ENCODE results near the gene SLC15A1. TPM values are rescaled to one million over a fixed set of nuclear protein-coding genes. Genes with fewer than 3 reads are reported as not detected.

Gene SLC15A1
- total RNA-seq, 4 donors from 2014 or later = not detected

DNA sequence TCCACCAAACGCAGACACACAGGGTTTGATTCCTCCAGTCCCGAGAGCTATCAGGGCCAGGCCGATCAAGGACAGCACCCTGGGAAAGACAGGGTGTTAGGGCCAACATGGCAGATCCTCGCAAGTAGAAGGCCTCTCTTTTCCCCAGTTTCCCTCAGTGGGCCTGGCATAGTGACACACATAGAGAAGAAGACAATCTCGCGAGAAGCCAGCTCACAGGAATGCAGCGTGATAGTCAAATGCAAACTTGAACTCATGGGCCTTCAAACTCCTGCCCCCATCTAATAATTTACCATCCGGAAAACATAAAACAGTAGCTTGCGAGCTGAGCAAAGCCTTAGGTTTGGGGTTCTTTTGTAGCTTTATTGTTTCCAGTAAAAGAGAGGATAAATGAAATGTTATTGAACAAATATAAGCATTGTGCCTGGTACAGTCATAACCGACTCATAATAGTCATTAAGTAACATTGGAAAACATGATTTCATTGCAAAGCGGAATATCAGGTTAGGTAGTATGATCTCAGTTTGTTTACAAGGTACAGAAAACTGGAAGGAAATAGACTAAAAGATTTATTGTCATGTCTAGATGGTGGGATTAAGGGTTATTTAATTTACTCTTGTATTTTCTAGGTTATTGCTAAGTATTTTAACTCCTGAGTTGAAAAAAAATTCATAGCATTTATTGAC is 30.5 kb downstream of the SLC15A1 start:
- TF ChIP-seq CTCF (IDR thresholded peaks at IDR 0.05; ENCODE audit: low read depth) = no peak

DNA sequence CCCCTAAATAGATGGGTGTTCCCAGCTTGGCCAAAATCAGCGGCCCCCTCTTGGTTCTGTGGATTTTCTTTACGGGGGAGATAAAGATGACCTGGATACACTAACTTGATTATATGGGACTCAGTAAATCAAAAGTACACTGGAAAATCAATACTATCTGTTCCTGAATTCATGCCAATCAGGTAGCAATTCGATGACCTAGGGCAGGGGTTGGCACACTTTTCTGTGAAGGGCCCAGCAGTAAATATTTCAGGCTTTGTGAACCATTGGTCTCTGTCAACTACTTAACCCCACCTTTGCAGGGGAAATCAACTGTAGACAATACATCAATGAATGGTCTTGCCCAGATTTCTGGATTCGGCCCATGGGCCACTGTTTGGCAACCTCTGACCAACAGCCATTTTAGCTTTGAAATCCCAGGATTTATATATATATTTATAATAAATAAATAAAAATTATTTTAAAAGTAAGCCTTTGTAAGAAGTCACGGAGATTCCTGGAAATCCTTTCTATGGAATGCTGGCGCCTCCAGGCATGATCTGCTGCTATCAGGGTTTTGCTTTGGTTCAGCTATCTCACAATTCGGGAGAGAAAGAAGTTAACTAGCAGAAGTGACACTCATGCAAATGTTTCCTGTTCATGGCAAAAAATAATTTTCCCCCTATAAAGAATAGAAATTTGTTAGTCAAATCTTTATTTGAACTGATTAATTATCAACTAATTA is 32.8 kb downstream of the SLC15A1 start:
- no peak for TF ChIP-seq CTCF (IDR thresholded peaks at IDR 0.05; ENCODE audit: low read depth)

- no peak for TF ChIP-seq CTCF (IDR thresholded peaks at IDR 0.05; ENCODE audit: low read depth)
Observed at GRCh38 chr13:98717891-98718290, 34.6 kb downstream of the SLC15A1 start.

DNA sequence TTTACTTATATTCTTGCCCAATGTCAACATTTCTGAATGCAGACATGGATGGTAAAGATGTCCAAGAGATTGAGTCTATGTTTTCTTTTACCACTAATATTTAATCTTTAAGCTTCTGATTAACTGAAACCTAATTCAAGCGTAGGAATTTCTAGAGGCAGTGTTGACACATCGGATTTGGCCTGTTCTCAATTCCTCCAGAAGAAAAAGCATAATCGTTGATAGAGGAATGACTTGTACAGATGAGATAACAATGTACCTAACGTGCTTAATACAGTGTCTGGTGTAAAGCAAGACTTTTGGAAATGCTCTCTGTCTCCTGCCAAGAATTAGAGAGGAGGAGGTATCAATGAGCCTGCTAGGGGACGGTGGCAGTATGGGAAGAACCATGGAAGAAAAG is 35.2 kb downstream of the SLC15A1 start:
- no peak for TF ChIP-seq CTCF (IDR thresholded peaks at IDR 0.05; ENCODE audit: low read depth)

DNA sequence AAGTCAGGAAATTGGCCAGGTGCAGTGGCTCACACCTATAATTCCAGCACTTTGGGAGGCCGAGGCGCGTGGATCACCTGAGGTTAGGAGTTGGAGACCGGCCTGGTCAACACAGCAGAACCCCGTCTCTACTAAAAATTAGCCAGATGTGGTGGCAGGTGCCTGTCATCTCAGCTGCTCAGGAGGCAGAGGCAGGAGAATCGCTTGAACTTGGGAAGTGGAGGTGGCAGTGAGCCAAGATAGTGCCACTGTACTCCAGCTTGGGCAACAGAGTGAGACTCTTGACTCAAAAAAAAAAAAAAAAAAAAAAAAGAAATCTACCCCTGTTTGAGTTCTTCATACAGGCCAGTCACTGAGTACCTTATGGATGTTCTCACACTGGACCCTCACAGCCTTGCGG is 42.0 kb downstream of the SLC15A1 start:
- no peak for TF ChIP-seq CTCF (IDR thresholded peaks at IDR 0.05; ENCODE audit: low read depth)

DNA sequence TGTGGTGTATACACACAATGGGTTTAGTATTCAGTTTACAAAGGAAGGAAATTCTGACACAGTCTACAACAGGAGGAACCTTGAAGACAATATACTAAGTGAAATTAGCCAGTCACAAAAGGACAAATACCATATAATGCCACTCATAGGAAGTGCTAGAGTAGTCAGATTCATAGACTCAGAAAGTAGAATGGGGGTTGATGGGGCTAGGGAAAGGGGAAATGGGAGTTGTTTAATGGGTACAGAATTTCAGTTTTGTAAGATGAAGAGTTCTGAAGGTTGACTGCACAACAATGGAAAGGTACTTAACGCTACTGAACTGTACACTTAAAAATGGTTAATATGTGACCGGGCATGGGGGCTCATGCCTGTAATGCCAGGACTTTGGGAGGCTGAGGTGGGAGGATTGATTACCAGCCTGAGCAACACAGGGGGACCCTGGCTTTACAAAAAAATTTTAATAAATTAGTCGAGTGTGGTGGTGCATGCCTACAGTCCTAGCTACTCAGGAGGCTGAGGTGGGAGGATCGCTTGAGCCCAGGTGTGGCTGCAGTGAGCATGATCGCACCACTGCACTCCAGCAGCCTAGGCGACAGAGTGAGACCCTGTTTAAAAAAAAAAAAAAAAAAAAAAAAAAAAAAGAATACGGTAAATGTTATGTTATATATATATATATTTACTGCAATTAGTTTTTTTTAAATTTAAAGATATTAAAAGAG is 45.0 kb downstream of the SLC15A1 start:
- TF ChIP-seq CTCF (IDR thresholded peaks at IDR 0.05; ENCODE audit: low read depth) = no peak

GRCh38 chr13:98706446-98707110 is 45.9 kb downstream of the SLC15A1 start:
- no peak for TF ChIP-seq CTCF (IDR thresholded peaks at IDR 0.05; ENCODE audit: low read depth)

All from subcutaneous adipose tissue (tissue), 4 donors.